ENCODE results near the gene TBL1XR1. TPM values are rescaled to one million over a fixed set of nuclear protein-coding genes. Genes with fewer than 3 reads are reported as not detected.

Gene TBL1XR1
- total RNA-seq, 1 experiment from 2014 or later: 192 TPM

GRCh38 chr3:177093966-177094365 is 103.3 kb downstream of the TBL1XR1 start:
- ATAC-seq (no peak), DNase-seq (ENCODE audit: low read depth, low spot score) (no peak)
- POLR2A ChIA-PET: no interaction called here
- intact Hi-C loops (cut with micrococcal nuclease; ENCODE audit: unreplicated experiment) (no loop called here), in situ Hi-C loops (cut with HindIII; ENCODE audit: low pct_unique_long_range_greater_than_20kb, low sequenced_read_pairs) (no loop called here)
- H3K4me3 ChIP-seq (ENCODE audit: low read depth in 2 of 2, low read length in 2 of 2): no peak overlapping the region
- H3K27me3 ChIP-seq (ENCODE audit: control insufficient read depth, insufficient read depth, low read length): no peaks in the 10 kb centered on the region
- H3K27ac ChIP-seq (ENCODE audit: low read length): no peak overlapping the region
- H3K9me3 ChIP-seq (ENCODE audit: control insufficient read depth, insufficient read depth, low read depth, low read length): peaks cover 11% of the 10 kb centered on the region; the same call in 1 of the 2 replicates
- TF ChIP-seq SIN3A (IDR thresholded peaks at IDR 0.05; ENCODE audit: borderline replicate concordance, insufficient read depth, low read depth, low read length) (no peak), CTCF (IDR thresholded peaks at IDR 0.05) (no peak), TCF7L2 (IDR thresholded peaks at IDR 0.05; ENCODE audit: low read depth, low read length) (no peak), REST (IDR thresholded peaks at IDR 0.05; ENCODE audit: insufficient read depth in 1 of 2, low read depth in 2 of 2, low read length in 1 of 2) (no peak), POLR2AphosphoS5 (IDR thresholded peaks at IDR 0.05; ENCODE audit: low read depth, low read length) (no peak)
- CTCF ChIA-PET: no interaction called here
- H3K4me1 ChIP-seq (ENCODE audit: control insufficient read depth, insufficient read depth, low read length): peaks cover 5% of the 10 kb centered on the region
- H3K36me3 ChIP-seq (ENCODE audit: control insufficient read depth, insufficient read depth, low read length): no peaks in the 10 kb centered on the region
- BruUV-seq (replicated peaks): no TSS peak

- in situ Hi-C loops (cut with HindIII; ENCODE audit: low pct_unique_long_range_greater_than_20kb, low sequenced_read_pairs): no loop called here
- BruUV-seq (replicated peaks): no TSS peak
- ATAC-seq: no peak
Observed at GRCh38 chr3:177089901-177090300, 107.4 kb downstream of the TBL1XR1 start.

More at GRCh38 chr3:177089901-177090300, 107.4 kb downstream of the TBL1XR1 start:
- Histone ChIP-seq H3K9me3 (ENCODE audit: control insufficient read depth, insufficient read depth, low read depth, low read length) (peaks cover 11% of the 10 kb centered on the region; the same call in 1 of the 2 replicates), H3K27me3 (ENCODE audit: control insufficient read depth, insufficient read depth, low read length) (no peaks in the 10 kb centered on the region), H3K4me3 (ENCODE audit: low read depth in 2 of 2, low read length in 2 of 2) (no peak overlapping the region), H3K36me3 (ENCODE audit: control insufficient read depth, insufficient read depth, low read length) (no peaks in the 10 kb centered on the region), H3K27ac (ENCODE audit: low read length) (no peak overlapping the region), H3K4me1 (ENCODE audit: control insufficient read depth, insufficient read depth, low read length) (peaks cover 10% of the 10 kb centered on the region)
- intact Hi-C loops (cut with micrococcal nuclease; ENCODE audit: unreplicated experiment): no loop called here
- no peak for DNase-seq (ENCODE audit: low read depth, low spot score)
- TF ChIP-seq POLR2AphosphoS5 (IDR thresholded peaks at IDR 0.05; ENCODE audit: low read depth, low read length) (no peak), TCF7L2 (IDR thresholded peaks at IDR 0.05; ENCODE audit: low read depth, low read length) (no peak), REST (IDR thresholded peaks at IDR 0.05; ENCODE audit: insufficient read depth in 1 of 2, low read depth in 2 of 2, low read length in 1 of 2) (no peak), CTCF (IDR thresholded peaks at IDR 0.05) (no peak)
- POLR2A ChIA-PET: no interaction called here
- CTCF ChIA-PET: no interaction called here

Measured in Panc1 (cell line).